GM23338 (cell line): ENCODE results near the gene NCAPH2. TPM values are rescaled to one million over a fixed set of nuclear protein-coding genes. Genes with fewer than 3 reads are reported as not detected.

Experiments
- ATAC-seq: fragments of 200-7000 bp; cut with Tn5 transposase; 3 replicates; pipeline ENCODE4 v1.9.1; 2020
- DNase-seq: peaks from one replicate; pipeline ENCODE4 v3.0.0-alpha.2; 2015; ENCODE audit warnings: low spot score
- H2AFZ ChIP-seq: fragments of 200-600 bp; sonication (generic); 2 replicates; pipeline ENCODE4 v1.8.0; 2016; ENCODE audit warnings: antibody characterized with exemption, mild to moderate bottlenecking, moderate library complexity
- H3F3A ChIP-seq: fragments of 200-600 bp; sonication (generic); replicated peaks from 2 replicates; pipeline ENCODE4 v1.8.0; 2017; ENCODE audit warnings: antibody characterized with exemption, mixed run types, low read depth
- H3K27ac ChIP-seq: fragments of 200-600 bp; sonication (generic); 2 replicates; pipeline ENCODE4 v1.6.1; 2016; ENCODE audit warnings: low read depth
- H3K27me3 ChIP-seq: fragments of 200-600 bp; sonication (generic); 2 replicates; pipeline ENCODE4 v1.8.0; 2016; ENCODE audit warnings: mild to moderate bottlenecking, mixed run types, moderate library complexity; ENCODE audit not compliant: insufficient read depth
- H3K36me3 ChIP-seq: fragments of 200-600 bp; sonication (generic); 2 replicates; pipeline ENCODE4 v1.8.0; 2016; ENCODE audit warnings: mild to moderate bottlenecking; ENCODE audit not compliant: insufficient read depth
- H3K4me1 ChIP-seq: fragments of 200-600 bp; sonication (generic); 2 replicates; pipeline ENCODE4 v1.8.0; 2016; ENCODE audit warnings: mild to moderate bottlenecking, moderate library complexity; ENCODE audit not compliant: insufficient read depth
- H3K4me2 ChIP-seq: fragments of 200-600 bp; sonication (generic); 2 replicates; pipeline ENCODE4 v1.7.1; 2017; ENCODE audit warnings: mixed run types
- H3K4me3 ChIP-seq: fragments of 200-600 bp; sonication (generic); 2 replicates; pipeline ENCODE4 v1.6.1; 2016; ENCODE audit warnings: mixed run types
- H3K79me2 ChIP-seq: fragments of 200-600 bp; sonication (generic); replicated peaks from 2 replicates; pipeline ENCODE4 v1.8.0; 2017; ENCODE audit warnings: mild to moderate bottlenecking; ENCODE audit not compliant: insufficient read depth
- H3K9me2 ChIP-seq: fragments of 200-600 bp; sonication (generic); 2 replicates; pipeline ENCODE4 v1.8.0; 2017; ENCODE audit not compliant: insufficient read depth
- H4K20me1 ChIP-seq: fragments of 200-600 bp; sonication (generic); replicated peaks from 2 replicates; pipeline ENCODE4 v1.8.0; 2017; ENCODE audit warnings: mild to moderate bottlenecking; ENCODE audit not compliant: insufficient read depth
- H3K27ac Mint-ChIP-seq: 2 replicates; pipeline ENCODE4 v1.8.0; 2020; ENCODE audit warnings: inconsistent platforms, mild to moderate bottlenecking, moderate library complexity, mixed read lengths
- H3K27me3 Mint-ChIP-seq: 3 replicates; pipeline ENCODE4 v1.8.0; 2022; ENCODE audit warnings: low read depth, mild to moderate bottlenecking, moderate library complexity, mixed read lengths, inconsistent platforms; ENCODE audit not compliant: insufficient read depth, poor library complexity
- H3K36me3 Mint-ChIP-seq: 3 replicates; pipeline ENCODE4 v1.8.0; 2021; ENCODE audit warnings: low read depth, mild to moderate bottlenecking, inconsistent platforms, moderate library complexity, mixed read lengths
- H3K4me1 Mint-ChIP-seq: 3 replicates; pipeline ENCODE4 v1.8.0; 2020; ENCODE audit warnings: mild to moderate bottlenecking, inconsistent platforms, mixed read lengths
- H3K4me3 Mint-ChIP-seq: 3 replicates; pipeline ENCODE4 v1.8.0; 2021; ENCODE audit warnings: moderate library complexity, mild to moderate bottlenecking, inconsistent platforms, mixed read lengths
- H3K9me3 Mint-ChIP-seq: 3 replicates; pipeline ENCODE4 v1.8.0; 2020; ENCODE audit warnings: moderate library complexity, mild to moderate bottlenecking, inconsistent platforms, mixed read lengths
- CREB1 ChIP-seq: fragments of 250-450 bp; sonication (Bioruptor Pico); IDR thresholded peaks from 2 replicates; pipeline ENCODE4 v1.5.0; 2020; ENCODE audit warnings: low read depth, mild to moderate bottlenecking, moderate library complexity
- EZH2 ChIP-seq: fragments of 200-600 bp; sonication (generic); IDR thresholded peaks from one replicate; pipeline ENCODE4 v1.8.0; 2017; ENCODE audit warnings: antibody characterized with exemption, mild to moderate bottlenecking, low read depth; ENCODE audit not compliant: unreplicated experiment
- JUNB ChIP-seq: IDR thresholded peaks from one replicate; pipeline ENCODE4 v1.6.1; 2016; ENCODE audit warnings: antibody characterized with exemption; ENCODE audit not compliant: unreplicated experiment
- NANOG ChIP-seq: IDR thresholded peaks from 2 replicates; pipeline ENCODE4 v1.6.1; 2016; ENCODE audit warnings: antibody characterized with exemption, borderline replicate concordance
- POLR2AphosphoS5 ChIP-seq: IDR thresholded peaks from 2 replicates; pipeline ENCODE4 v1.6.1; 2016; ENCODE audit warnings: antibody characterized with exemption, low read depth
- polyA plus RNA-seq: library from polyadenylated mRNA; unstranded; fragments of >200 nt; fragmentation: Nextera tagmentation; extraction: Ambion mirVana; gene quantifications from 2 replicates; pipeline ENCODE4 v1.2.1, GENCODE V29; 2016
- total RNA-seq: library from RNA; depleted of rRNA; stranded (reverse); fragments of >200 nt; shearing (Covaris generic); gene quantifications from 2 replicates; pipeline ENCODE4 v1.2.3, GENCODE V29; 2014
- TF ChIP-seq, protein P1 (sequence below): IDR thresholded peaks from one replicate; pipeline ENCODE4 v1.6.1; 2018; ENCODE audit warnings: antibody characterized with exemption; ENCODE audit not compliant: unreplicated experiment

The NCAPH2 gene
- total and polyA plus RNA-seq, 2 experiments from 2014 or later = 52.2 to 76.1 TPM

DNA sequence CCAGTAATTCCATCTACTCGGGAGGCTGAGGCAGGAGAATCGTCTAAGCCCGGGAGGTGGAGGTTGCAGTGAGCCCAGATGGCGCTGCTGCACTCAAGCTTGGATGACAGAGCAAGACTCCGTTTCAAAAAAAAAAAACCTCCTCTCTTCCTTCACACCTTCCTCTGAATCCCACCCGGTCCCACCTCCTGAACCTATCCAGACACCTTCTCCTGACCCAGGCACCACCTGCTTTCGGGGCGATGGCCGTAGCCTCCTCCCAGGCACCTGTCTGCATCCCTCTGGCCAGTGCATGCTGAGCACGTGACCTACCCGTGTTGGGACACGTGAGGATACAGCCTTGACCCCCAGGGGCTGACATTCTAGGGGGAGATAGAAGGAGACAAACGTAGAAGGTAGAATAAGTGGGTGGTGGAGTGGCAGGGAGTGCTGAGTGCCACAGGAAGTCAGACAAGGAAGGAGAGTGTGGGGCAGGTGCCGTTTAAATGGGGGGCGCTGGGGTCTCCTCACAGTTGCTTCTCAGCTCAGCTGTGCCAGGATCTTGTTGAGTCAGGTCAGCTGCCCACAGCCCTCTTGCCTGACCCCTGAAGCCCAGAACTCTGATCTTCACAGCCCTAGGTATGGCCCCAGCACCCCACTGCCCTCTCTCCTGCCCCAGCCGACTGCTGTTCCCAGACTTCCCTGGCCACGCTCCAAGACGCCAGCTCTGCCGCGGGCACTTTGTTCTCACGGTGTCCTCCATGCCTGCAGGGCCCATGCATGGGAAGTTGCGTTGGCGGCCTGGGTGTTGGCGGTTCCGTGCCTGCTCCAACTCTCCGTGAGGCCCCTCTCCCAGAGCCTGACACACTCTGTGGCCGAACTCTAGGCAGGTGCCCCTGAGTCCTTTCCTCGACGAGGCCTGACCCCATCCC is 22.5 kb upstream of the NCAPH2 start:
- no peak overlapping the region for H3K4me3 ChIP-seq
- no peaks in the 10 kb centered on the region for H3K79me2 ChIP-seq
- Mint-ChIP-seq H3K27ac (peak overlapping the region; percentile 37), H3K4me1 (peaks cover 3% of the 10 kb centered on the region; the same call in 1 of the 3 replicates), H3K4me3 (no peak overlapping the region), H3K9me3 (no peaks in the 10 kb centered on the region), H3K36me3 (0 out of 3 replicates have a peak, but pooled peaks cover 3% of the 10 kb centered on the region), H3K27me3 (peaks cover 10% of the 10 kb centered on the region)
- H3F3A ChIP-seq = no peaks in the 10 kb centered on the region
- no peak for ATAC-seq
- DNase-seq = no peak
- H3K36me3 ChIP-seq = no peaks in the 10 kb centered on the region
- no peak overlapping the region for H3K27ac ChIP-seq
- TF ChIP-seq POLR2AphosphoS5 (peak; percentile 52), EZH2 (no peak)
- H3K9me2 ChIP-seq = no peaks in the 10 kb centered on the region
- H3K4me2 ChIP-seq = no peak overlapping the region
- H2AFZ ChIP-seq = no peak overlapping the region
- H3K4me1 ChIP-seq = no peaks in the 10 kb centered on the region
- no peaks in the 10 kb centered on the region for H4K20me1 ChIP-seq
- peaks cover 6% of the 10 kb centered on the region for H3K27me3 ChIP-seq

DNA sequence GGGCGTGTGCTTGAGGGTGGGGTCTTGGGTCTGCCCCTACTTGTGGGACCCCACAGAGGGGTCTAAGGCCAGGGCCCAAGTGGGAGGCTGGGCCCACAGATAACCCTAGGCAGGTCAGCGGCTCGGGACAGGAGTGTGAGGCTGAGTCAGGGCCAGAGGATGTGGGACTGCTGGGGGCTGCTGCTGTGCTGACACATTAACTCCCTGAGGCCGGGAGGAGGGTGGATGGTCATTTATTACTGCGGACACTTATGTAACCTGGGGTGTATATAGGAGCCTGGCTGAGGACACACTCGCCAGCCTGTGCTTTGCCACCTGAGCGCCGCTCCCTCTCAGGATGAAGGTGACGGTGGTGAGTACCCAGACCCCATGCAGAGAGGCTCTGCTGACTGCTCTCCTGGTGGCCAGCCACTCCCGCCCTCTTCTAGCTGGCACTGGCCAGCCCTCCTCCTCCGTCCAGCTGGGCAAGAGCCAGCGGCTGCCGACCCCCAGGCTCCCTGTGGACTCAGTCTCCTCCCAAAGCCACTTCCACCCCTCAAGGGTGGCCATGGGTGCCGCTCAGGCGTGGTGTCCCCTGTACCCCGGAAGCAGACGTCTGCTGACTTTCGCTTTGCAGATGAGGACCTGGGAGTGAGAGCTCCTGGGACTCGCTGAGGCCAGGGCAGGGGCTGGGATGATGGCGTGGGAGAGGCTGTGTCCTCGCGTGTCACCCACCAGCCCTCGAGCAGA is 21.3 kb upstream of the NCAPH2 start, which contains the start of gene MIOX:
TSS of gene MIOX (plus strand) at position 299 of the 729 bp plus-strand sequence. CDS start at position 338, 39 bp downstream.
- H3K36me3 ChIP-seq = no peaks in the 10 kb centered on the region
- no peaks in the 10 kb centered on the region for H3K27me3 ChIP-seq
- no peaks in the 10 kb centered on the region for H3K9me2 ChIP-seq
- H3F3A ChIP-seq = no peaks in the 10 kb centered on the region
- Mint-ChIP-seq H3K9me3 (no peaks in the 10 kb centered on the region), H3K27me3 (peaks cover 9% of the 10 kb centered on the region), H3K4me3 (no peak within 1 kb of the TSS; the same call in 2 of the 3 replicates), H3K4me1 (peaks cover 3% of the 10 kb centered on the region; the same call in 1 of the 3 replicates), H3K36me3 (0 out of 3 replicates have a peak, but pooled peaks cover 3% of the 10 kb centered on the region), H3K27ac (no peak within 1 kb of the TSS)
- no peak within 1 kb of the TSS for H3K27ac ChIP-seq
- TF ChIP-seq EZH2 = no peak
- no peak for TF ChIP-seq NANOG
- TF ChIP-seq CREB1 (CRISPR knock-in tag) = no peak
- no peak for TF ChIP-seq JUNB
- TF ChIP-seq, protein P1, sequence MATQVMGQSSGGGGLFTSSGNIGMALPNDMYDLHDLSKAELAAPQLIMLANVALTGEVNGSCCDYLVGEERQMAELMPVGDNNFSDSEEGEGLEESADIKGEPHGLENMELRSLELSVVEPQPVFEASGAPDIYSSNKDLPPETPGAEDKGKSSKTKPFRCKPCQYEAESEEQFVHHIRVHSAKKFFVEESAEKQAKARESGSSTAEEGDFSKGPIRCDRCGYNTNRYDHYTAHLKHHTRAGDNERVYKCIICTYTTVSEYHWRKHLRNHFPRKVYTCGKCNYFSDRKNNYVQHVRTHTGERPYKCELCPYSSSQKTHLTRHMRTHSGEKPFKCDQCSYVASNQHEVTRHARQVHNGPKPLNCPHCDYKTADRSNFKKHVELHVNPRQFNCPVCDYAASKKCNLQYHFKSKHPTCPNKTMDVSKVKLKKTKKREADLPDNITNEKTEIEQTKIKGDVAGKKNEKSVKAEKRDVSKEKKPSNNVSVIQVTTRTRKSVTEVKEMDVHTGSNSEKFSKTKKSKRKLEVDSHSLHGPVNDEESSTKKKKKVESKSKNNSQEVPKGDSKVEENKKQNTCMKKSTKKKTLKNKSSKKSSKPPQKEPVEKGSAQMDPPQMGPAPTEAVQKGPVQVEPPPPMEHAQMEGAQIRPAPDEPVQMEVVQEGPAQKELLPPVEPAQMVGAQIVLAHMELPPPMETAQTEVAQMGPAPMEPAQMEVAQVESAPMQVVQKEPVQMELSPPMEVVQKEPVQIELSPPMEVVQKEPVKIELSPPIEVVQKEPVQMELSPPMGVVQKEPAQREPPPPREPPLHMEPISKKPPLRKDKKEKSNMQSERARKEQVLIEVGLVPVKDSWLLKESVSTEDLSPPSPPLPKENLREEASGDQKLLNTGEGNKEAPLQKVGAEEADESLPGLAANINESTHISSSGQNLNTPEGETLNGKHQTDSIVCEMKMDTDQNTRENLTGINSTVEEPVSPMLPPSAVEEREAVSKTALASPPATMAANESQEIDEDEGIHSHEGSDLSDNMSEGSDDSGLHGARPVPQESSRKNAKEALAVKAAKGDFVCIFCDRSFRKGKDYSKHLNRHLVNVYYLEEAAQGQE = no peak
- H3K79me2 ChIP-seq = no peaks in the 10 kb centered on the region
- H3K4me1 ChIP-seq = no peaks in the 10 kb centered on the region
- H2AFZ ChIP-seq = no peak within 1 kb of the TSS
- DNase-seq = no peak
- H4K20me1 ChIP-seq = no peaks in the 10 kb centered on the region
- ATAC-seq = no peak
- no peak within 1 kb of the TSS for H3K4me3 ChIP-seq
- H3K4me2 ChIP-seq = no peak within 1 kb of the TSS
